Skeletal muscle tissue (tissue), 4 donors: Measurements from ENCODE around the gene RASGRF2. TPM values are rescaled to one million over a fixed set of nuclear protein-coding genes. Genes with fewer than 3 reads are reported as not detected.
"Not testable (repeated sequence)": the region's sequence is repeated elsewhere in the genome, so short reads cannot be mapped to it uniquely, and the experiment has no call there.

ENCODE experiments used
- H3K27ac ChIP-seq: one replicate; pipeline ENCODE4 v1.7.0; 2013; ENCODE audit warnings: mild to moderate bottlenecking, low read depth, low read length, inconsistent platforms
- H3K27me3 ChIP-seq, 3 donors: one replicate each; pipeline ENCODE4 v1.7.0; 2013; ENCODE audit warnings: low read length in 3 of 3; ENCODE audit not compliant: control insufficient read depth in 3 of 3, insufficient read depth in 3 of 3
- H3K36me3 ChIP-seq, 3 donors: one replicate each; pipeline ENCODE4 v1.7.0; 2013; ENCODE audit warnings: low read length in 3 of 3; ENCODE audit not compliant: control insufficient read depth in 3 of 3, insufficient read depth in 3 of 3
- H3K4me1 ChIP-seq, 3 donors: one replicate each; pipeline ENCODE4 v1.7.0; 2013; ENCODE audit warnings: low read length in 3 of 3, mild to moderate bottlenecking in 3 of 3; ENCODE audit not compliant: control insufficient read depth in 3 of 3, insufficient read depth in 3 of 3
- H3K4me3 ChIP-seq, 3 donors: one replicate each; pipeline ENCODE4 v1.7.0; 2013; ENCODE audit warnings: low read length in 3 of 3
- H3K9ac ChIP-seq, 3 donors: one replicate each; pipeline ENCODE4 v1.7.0; 2013; ENCODE audit warnings: low read length in 3 of 3, mild to moderate bottlenecking in 3 of 3, moderate library complexity in 2 of 3, low read depth in 1 of 3
- H3K9me3 ChIP-seq, 3 donors: one replicate each; pipeline ENCODE4 v1.7.0; 2013; ENCODE audit warnings: low read length in 3 of 3; ENCODE audit not compliant: control insufficient read depth in 3 of 3
- total RNA-seq: library from RNA; depleted of rRNA; stranded (reverse); fragments of >200 nt; gene quantifications from one replicate; pipeline ENCODE4 v1.2.3, GENCODE V29; 2014
- donor health status: Osteomylitis.

The RASGRF2 gene
- total RNA-seq, 1 donor from 2014 or later = 1.0 TPM

DNA sequence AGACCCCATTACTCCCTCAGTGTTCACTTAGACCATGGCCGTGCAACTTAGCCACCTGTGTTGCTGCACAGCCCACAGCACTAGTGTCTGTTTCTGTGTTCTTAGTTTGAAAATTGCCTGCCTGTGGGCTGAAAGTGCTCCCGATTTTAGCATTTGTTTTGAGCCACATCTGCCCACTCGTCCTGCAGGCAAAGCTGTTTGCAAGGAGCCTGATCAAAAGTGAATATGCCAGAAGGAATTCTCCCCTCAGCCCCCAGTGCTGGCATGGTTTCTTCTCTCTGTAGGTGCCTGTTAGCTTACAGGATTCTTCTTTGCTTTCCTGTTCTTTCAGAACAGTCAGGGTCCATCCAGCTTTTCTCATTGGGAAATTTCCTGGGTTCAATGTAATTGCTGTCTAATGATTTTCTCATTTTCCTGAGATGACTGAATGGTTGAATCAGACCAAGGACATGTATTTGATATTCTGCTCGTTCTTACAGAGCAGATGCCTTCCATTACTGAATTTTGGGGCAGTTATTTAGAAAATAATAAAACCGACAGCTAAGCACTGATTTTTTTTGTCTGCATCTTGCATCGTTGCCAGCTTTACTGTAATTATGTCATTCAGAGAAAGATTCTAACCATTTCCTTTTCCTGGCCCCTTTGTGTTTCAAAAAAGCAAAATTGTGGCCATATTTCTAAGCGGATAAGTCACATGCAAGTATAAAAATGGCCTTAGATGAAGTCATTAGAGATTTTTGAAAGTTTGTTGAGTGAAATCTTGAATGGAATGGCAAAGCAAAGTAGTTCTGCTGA is 161.9 kb downstream of the RASGRF2 start:
- no peak overlapping the region for H3K4me3 ChIP-seq
- H3K27me3 ChIP-seq = no peaks in the 10 kb centered on the region
- H3K36me3 ChIP-seq = peaks cover 0 to 3% (median 0%) of the 10 kb centered on the region in 3 donors
- H3K9me3 ChIP-seq = no peaks in the 10 kb centered on the region
- H3K9ac ChIP-seq = no peak overlapping the region
- H3K27ac ChIP-seq = no peak overlapping the region
- no peaks in the 10 kb centered on the region for H3K4me1 ChIP-seq

DNA sequence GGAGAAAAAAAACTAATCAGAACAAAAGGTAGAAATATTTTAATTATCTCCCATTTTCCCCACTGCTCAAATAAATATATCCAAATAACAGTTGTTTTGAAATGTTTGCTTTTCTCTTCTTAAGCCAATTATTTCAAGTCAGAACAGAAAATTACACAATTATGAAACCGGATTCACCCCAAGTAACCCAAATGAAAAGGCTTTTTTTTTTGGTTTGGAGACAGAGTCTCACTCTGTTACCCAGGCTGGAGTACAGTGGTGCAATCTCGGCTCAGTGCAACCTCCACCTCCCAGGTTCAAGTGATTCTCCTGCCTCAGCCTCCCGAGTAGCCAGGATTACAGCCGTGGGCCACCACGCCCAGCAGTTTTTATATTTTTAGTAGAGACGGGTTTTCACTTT is 164.5 kb downstream of the RASGRF2 start:
- H3K27ac ChIP-seq, H3K36me3 ChIP-seq, H3K9ac ChIP-seq, H3K4me3 ChIP-seq, H3K4me1 ChIP-seq, H3K9me3 ChIP-seq, H3K27me3 ChIP-seq: not testable (repeated sequence)

- no peaks in the 10 kb centered on the region for H3K36me3 ChIP-seq
- H3K4me1 ChIP-seq = no peaks in the 10 kb centered on the region
- H3K9me3 ChIP-seq = no peaks in the 10 kb centered on the region
- H3K9ac ChIP-seq = no peak overlapping the region
- H3K4me3 ChIP-seq = no peak overlapping the region
- no peak overlapping the region for H3K27ac ChIP-seq
- no peaks in the 10 kb centered on the region for H3K27me3 ChIP-seq
Observed at GRCh38 chr5:81125959-81126358, 165.8 kb downstream of the RASGRF2 start.

- no peaks in the 10 kb centered on the region for H3K36me3 ChIP-seq
- no peak overlapping the region for H3K27ac ChIP-seq
- no peaks in the 10 kb centered on the region for H3K4me1 ChIP-seq
- H3K27me3 ChIP-seq = no peaks in the 10 kb centered on the region
- no peak overlapping the region for H3K4me3 ChIP-seq
- H3K9me3 ChIP-seq = no peaks in the 10 kb centered on the region
- H3K9ac ChIP-seq = no peak overlapping the region
Observed at GRCh38 chr5:81128416-81128815, 168.3 kb downstream of the RASGRF2 start.

DNA sequence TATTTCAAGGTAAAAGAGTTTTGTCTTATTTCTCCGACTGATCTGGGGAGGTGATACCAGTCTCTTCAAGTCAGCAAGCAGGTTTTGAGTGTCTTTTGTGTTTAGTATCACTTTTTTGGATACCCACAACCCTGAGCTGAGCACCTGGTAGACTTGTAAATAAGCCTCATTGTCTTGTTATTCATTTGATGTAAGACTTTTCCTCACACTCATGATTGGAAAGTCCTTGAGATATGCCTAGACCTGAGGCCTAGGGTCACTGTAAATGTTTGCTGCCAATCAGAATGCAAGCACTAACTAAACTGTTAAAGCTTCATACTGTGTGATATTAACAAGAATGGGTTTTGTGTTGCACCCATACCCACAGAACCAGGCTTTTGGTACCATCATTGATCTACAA is 172.2 kb downstream of the RASGRF2 start:
- H3K4me1 ChIP-seq = no peaks in the 10 kb centered on the region
- no peak overlapping the region for H3K27ac ChIP-seq
- no peaks in the 10 kb centered on the region for H3K36me3 ChIP-seq
- H3K9me3 ChIP-seq = no peaks in the 10 kb centered on the region
- no peaks in the 10 kb centered on the region for H3K27me3 ChIP-seq
- no peak overlapping the region for H3K4me3 ChIP-seq
- no peak overlapping the region for H3K9ac ChIP-seq

- Histone ChIP-seq H3K9me3 (no peaks in the 10 kb centered on the region), H3K9ac (no peak overlapping the region), H3K36me3 (no peaks in the 10 kb centered on the region), H3K27me3 (no peaks in the 10 kb centered on the region), H3K4me3 (no peak overlapping the region), H3K27ac (no peak overlapping the region), H3K4me1 (no peaks in the 10 kb centered on the region)
Observed at GRCh38 chr5:81134066-81134465, 173.9 kb downstream of the RASGRF2 start.

DNA sequence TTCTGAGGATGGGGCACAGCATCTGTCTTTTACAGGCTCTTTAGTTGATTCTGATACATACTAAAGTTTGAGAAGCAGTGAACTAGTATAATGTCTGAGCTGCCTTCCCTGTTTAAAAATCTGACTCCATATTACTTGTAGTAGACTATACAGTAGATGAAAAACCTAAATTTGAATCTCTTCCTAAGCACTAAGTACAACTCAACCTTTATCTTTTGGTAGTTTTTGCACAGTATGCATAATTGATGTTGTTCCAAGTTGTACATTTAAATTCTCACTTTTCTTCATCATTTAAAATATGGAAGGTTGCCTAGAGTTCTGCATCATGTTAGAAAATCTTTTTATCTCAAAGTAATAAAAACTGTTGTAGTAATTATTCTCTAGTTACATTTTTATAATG is 174.4 kb downstream of the RASGRF2 start:
- Histone ChIP-seq H3K9ac (no peak overlapping the region), H3K9me3 (no peaks in the 10 kb centered on the region), H3K4me3 (no peak overlapping the region), H3K27me3 (no peaks in the 10 kb centered on the region), H3K36me3 (no peaks in the 10 kb centered on the region), H3K4me1 (no peaks in the 10 kb centered on the region), H3K27ac (no peak overlapping the region)

DNA sequence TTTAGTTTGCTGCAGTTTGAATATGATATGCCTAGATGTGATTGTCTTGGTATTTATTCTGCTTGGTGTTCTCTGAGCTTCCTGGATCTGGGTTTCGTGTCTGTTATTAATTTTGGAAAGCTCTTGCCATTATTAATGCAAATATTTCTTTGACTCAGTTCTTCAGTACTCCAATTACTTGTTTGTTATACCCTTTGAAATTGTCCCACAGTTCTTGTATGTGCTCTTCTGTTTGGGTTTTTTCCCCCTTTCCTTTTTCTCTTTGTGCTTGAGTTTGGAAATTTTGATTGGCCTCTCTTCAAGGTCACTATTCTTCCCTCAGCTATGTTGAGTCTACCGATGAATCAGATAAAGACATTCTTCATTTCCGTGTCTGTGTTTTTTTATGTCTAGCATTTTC is 176.4 kb downstream of the RASGRF2 start:
- Histone ChIP-seq H3K27ac (no peak overlapping the region), H3K4me1 (peaks cover 0 to 9% (median 9%) of the 10 kb centered on the region in 3 donors), H3K9me3 (no peaks in the 10 kb centered on the region), H3K4me3 (no peak overlapping the region), H3K9ac (no peak overlapping the region), H3K36me3 (no peaks in the 10 kb centered on the region), H3K27me3 (no peaks in the 10 kb centered on the region)

DNA sequence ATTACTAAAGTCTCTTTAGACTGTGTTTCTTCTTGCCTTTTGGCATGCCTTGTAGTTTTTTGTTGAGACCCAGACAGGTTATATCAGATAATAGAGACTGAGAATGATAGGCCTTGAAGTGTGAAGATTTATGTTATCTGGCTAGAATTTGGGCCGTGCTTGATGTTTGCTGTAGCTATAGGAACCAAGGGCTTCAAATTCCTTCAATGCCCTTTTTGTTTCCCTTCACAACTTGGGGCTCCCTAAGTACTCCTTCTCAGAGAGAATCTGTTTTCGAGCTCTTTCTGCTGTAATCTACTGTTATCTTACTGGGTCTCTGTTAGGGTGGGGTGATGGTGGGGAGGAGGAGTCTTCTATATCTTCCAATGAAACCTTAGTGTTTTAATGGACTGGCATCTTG is 177.7 kb downstream of the RASGRF2 start:
- no peaks in the 10 kb centered on the region for H3K27me3 ChIP-seq
- peaks cover 0 to 9% (median 9%) of the 10 kb centered on the region in 3 donors for H3K4me1 ChIP-seq
- H3K9ac ChIP-seq = no peak overlapping the region
- H3K4me3 ChIP-seq = no peak overlapping the region
- no peaks in the 10 kb centered on the region for H3K36me3 ChIP-seq
- H3K27ac ChIP-seq = no peak overlapping the region
- no peaks in the 10 kb centered on the region for H3K9me3 ChIP-seq

- H3K27ac ChIP-seq = no peak overlapping the region
- H3K36me3 ChIP-seq = no peaks in the 10 kb centered on the region
Observed at GRCh38 chr5:81140441-81140840, 180.3 kb downstream of the RASGRF2 start.

More at GRCh38 chr5:81140441-81140840, 180.3 kb downstream of the RASGRF2 start:
- no peaks in the 10 kb centered on the region for H3K9me3 ChIP-seq
- H3K27me3 ChIP-seq = no peaks in the 10 kb centered on the region
- H3K4me1 ChIP-seq = peaks cover 0 to 9% (median 9%) of the 10 kb centered on the region in 3 donors
- no peak overlapping the region for H3K4me3 ChIP-seq
- no peak overlapping the region for H3K9ac ChIP-seq
